MM.1S (cell line): Measurements from ENCODE around the gene SPATA6L.

ENCODE experiments used
- EZH2phosphoT487 ChIP-seq: fragments of 300-600 bp; sonication (generic); IDR thresholded peaks from 2 replicates; pipeline ENCODE4 v1.6.1; 2018; ENCODE audit warnings: antibody characterized with exemption, low read length
- TF ChIP-seq, protein P1 (sequence below): fragments of 300-600 bp; sonication (generic); IDR thresholded peaks from 2 replicates; pipeline ENCODE4 v1.5.1; 2016; ENCODE audit warnings: antibody characterized with exemption, low read length, mixed read lengths

DNA sequence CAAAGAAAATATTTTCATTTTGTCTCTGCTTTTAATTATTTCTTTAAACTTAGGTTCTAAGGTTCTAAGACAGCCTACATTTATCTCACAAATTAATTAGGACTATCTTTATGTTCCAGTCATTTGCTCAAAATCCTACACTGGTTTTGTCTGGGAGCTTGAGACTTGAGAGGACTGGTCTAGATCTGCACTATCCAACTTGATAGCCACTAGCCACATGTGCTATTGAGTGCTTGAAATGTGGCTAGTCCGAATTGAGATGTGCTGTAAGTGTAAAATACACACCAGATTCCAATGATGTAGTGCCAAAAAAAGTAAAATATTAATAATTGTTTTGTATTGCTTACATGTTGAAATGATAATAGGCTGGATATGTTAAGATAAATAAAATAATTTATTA lies 20.3 kb upstream of the SPATA6L start:
- no peak for TF ChIP-seq EZH2phosphoT487
- TF ChIP-seq, protein P1, sequence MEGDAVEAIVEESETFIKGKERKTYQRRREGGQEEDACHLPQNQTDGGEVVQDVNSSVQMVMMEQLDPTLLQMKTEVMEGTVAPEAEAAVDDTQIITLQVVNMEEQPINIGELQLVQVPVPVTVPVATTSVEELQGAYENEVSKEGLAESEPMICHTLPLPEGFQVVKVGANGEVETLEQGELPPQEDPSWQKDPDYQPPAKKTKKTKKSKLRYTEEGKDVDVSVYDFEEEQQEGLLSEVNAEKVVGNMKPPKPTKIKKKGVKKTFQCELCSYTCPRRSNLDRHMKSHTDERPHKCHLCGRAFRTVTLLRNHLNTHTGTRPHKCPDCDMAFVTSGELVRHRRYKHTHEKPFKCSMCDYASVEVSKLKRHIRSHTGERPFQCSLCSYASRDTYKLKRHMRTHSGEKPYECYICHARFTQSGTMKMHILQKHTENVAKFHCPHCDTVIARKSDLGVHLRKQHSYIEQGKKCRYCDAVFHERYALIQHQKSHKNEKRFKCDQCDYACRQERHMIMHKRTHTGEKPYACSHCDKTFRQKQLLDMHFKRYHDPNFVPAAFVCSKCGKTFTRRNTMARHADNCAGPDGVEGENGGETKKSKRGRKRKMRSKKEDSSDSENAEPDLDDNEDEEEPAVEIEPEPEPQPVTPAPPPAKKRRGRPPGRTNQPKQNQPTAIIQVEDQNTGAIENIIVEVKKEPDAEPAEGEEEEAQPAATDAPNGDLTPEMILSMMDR: no peak
